Head of caudate nucleus (tissue), 42 donors: Measurements from ENCODE around the gene HIBADH.
A peak's percentile ranks its signal among the peaks of the same experiment; 100 is the strongest.

Experiments used
- DNase-seq, 42 donors: peaks; one replicate each; pipeline versions ENCODE4 v3.0.0 to v3.0.0-alpha.2; 2020 to 2021; ENCODE audit warnings: mixed read lengths in 7 of 42
- intact Hi-C: fragments of 100-400 bp; cut with DNase I; formaldehyde crosslinking; loops from one replicate; pipeline ENCODE4 v1.15.0; 2022

The HIBADH gene

DNA sequence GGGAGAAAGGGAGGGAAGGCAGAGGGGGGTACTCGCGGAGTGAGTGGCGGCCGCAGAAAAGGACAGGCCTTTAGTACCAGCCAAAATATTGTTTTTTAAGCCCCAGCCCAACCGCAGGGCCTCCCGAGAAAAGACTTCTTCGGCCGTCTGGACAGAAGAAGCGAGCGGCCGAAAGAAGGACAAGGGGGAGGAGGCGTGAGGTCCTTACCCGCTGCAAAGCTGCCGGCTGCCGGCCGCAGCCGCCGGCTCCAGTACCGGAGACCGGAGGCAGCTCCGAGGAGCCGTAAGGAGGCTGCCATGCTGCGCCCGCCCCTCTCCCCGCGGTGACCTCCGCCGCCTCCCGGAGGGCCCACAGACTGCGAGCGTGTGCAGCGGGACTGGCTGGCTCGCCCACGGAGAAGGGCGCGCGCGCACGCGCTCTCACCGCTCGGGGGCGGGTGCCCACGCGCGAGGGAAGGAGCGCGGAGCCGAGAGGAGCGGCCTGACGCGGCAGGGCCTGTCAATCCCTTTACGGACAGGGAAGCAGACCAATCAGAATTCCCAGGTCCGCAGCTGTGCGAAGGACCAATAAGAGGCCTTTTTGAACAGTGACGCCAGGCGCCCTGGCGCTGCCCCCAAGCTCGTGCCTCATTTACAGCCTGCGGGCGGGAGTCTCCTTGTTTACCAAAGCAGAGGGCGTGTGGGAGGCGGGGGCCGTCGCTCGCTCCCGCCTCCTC is at the start of gene HIBADH:
TSS of gene HIBADH (minus strand) at position 394 of the 716 bp plus-strand sequence. CDS start at position 299, 95 bp downstream.
- intact Hi-C loops, result loop anchor here (5.0 kb wide), 1 partner anchor 80 kb away; the partner anchor contains the start of gene TAX1BP1
- DNase-seq, result peak; percentile 95 to 99 (median 98)

GRCh38 chr7:27712217-27712616 is 49.5 kb upstream of the HIBADH start:
- DNase-seq, result no peak
- intact Hi-C loops, result no loop called here

GRCh38 chr7:27709137-27710075 is 46.7 kb upstream of the HIBADH start:
- DNase-seq, result no peak
- intact Hi-C loops, result no loop called here

DNA sequence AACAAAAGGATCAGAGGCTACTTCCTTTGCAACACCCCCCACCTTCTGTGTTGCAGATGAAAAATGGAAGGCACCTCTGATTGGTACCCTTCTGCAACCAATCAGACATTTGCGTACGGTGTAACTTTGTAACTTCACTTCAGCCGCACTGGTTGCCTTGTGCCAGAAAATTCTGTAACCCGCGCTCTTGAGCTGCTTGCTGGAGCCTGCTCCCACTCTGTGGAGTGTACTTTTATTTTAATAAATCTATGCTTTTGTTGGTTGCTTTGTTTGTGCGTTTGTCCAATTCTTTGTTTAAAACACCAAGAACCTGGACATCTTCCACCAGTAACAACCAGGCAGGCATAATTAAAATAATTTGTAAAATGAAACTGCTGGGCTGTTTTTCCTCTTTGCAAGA is 45.8 kb upstream of the HIBADH start:
- intact Hi-C loops, result no loop called here
- no peak for DNase-seq

- DNase-seq, result no peak
- intact Hi-C loops, result no loop called here
Observed at GRCh38 chr7:27705200-27705594, 42.5 kb upstream of the HIBADH start.

DNA sequence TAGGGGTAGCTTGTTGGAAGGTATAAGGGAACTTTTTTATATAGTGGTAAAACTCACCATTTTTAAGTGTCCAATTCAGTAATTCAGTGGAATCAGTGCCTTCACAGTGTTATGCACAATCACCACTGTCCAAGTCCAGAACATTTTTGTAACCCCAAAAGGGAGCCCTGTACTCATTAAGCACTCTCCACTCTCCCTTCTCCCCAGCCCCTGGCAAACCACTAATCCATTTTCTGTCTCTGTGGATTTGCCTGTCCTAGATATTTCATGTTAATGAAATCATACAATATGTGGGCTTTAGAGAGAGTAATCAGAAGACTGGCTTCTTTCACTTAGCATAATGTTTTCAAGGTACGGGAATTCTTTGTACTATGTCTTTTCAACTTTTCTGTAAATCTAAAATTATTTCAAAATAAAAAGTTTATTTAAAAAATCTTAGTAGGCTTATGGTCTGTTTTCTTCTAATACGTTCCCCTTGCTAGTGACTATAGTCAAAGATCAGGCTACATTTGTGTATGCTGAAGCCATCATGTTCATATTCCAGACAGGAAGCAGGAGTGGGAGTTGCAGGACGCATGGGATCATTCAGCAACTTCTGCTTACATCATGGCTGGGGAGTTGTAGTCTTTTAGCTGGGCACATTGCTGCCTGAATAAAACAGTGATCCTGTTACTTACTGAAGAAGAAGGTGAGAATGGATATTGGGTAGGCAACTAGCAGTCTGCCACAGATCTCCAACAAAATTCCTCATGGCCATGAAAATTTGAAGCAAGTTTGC is 41.9 kb upstream of the HIBADH start:
- intact Hi-C loops, result no loop called here

DNA sequence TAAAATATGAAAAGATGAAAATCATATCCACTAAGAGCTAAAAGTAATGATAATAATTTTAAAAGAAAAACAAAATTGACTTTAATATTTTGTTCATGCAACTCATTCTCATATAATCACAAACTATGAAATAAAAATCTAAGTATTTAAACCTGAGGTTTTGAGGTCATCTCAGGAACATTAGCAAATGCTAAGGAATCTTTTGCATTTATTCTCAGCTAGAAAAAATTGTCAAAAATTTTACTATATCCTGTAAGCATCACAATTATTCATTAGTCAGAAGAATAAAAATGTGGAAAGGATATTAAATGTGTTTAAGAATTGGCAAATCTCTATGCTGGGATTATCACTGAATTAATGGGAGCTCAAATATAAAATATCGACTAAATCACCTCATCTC is 40.5 kb upstream of the HIBADH start:
- DNase-seq, result no peak
- intact Hi-C loops, result no loop called here

More for the DNA sequence above, 41.9 kb upstream of the HIBADH start:
- DNase-seq, result no peak

GRCh38 chr7:27700501-27700900 is 37.8 kb upstream of the HIBADH start:
- intact Hi-C loops, result no loop called here
- DNase-seq, result no peak

DNA sequence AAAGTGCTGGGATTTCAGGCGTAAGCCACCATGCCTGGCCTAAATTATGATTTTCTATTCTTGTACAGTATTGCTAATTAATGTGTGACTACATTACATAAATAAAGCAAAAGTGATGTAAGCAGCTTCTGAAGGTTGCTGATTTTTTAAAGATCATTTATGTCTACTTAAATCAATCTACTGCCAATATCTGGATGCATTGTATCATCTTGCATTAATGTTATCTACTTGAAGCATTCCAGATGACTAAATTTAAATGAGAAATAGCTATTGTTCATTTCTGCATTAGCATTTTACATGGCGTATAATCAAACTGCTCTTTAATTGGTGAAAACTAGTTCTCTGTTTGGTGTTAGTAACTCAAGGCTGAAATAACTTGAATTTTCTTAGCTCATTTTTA is 37.1 kb upstream of the HIBADH start:
- no peak for DNase-seq
- intact Hi-C loops, result no loop called here

- peak in 7 of 42 donors; percentile 4 to 26 (median 10) for DNase-seq
- intact Hi-C loops, result no loop called here
Observed at GRCh38 chr7:27697861-27698430, 35.3 kb upstream of the HIBADH start.

- intact Hi-C loops, result no loop called here
- no peak for DNase-seq
Observed at GRCh38 chr7:27695096-27695495, 32.4 kb upstream of the HIBADH start.

- intact Hi-C loops, result no loop called here
- DNase-seq, result peak in 11 of 42 donors; percentile 4 to 42 (median 14)
Observed at GRCh38 chr7:27693794-27694193, 31.1 kb upstream of the HIBADH start.

DNA sequence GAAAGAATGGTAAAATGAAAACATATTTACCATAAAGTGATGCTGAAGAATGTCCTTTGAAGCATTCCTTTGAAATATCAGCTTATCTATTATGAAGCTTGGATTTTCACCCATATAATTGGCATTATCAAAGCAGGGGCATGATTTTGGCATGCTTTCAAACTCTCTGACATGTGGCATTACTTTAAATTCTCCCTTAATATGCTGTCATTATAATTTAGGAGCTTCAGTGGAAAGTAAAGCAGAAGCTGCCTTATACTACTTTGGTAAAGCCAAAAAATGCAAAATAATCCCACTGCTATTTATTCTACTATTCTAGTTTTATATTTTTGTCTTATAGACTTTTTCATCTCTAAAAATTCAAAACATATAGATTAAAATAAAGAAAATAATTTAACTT is 28.0 kb upstream of the HIBADH start:
- intact Hi-C loops, result no loop called here

GRCh38 chr7:27689591-27690164 is 27.0 kb upstream of the HIBADH start:
- intact Hi-C loops, result no loop called here
- peak in 17 of 42 donors; percentile 3 to 48 (median 16) for DNase-seq

More for the DNA sequence above, 28.0 kb upstream of the HIBADH start:
- no peak for DNase-seq

- intact Hi-C loops, result no loop called here
- no peak for DNase-seq
Observed at GRCh38 chr7:27689150-27689549, 26.5 kb upstream of the HIBADH start.

- intact Hi-C loops, result no loop called here
- DNase-seq, result no peak
Observed at GRCh38 chr7:27688646-27689045, 26.0 kb upstream of the HIBADH start.

DNA sequence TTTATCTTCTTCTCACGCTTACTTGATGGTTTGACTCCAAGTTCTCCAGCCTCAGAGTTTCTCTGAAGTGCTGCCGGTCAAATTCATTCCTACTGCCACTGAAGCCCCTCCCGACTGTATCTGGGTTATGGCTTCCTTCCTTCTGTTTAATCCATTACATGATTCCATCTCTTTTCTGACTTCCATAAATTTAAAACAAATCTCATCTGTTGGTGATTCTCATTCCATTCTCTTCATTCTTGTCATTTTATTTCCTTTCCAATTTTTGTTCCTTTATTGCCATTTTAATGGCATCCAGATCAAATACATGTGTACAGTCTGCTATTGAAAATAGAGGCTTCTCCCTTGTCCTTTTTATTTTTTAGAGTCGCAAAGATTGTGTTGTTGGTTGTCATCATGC is 25.4 kb upstream of the HIBADH start:
- DNase-seq, result no peak
- intact Hi-C loops, result no loop called here

DNA sequence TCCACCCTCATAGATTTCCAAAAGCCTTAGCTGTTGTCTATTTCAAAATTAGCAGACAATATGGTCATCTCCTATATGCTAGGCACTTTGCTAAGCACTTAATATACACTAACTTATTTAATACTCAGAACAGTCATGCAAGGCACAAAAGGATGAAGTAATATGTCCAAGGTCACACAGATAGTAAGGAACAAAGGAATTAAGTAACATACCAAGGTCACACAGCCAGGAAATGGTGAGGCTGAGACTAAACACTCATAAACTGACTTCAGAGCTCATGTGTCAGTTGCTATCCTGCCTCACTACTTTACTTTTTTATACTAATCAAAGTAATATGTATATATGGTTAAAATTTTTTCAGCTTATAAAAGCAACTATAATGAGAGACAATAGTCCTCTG is 23.6 kb upstream of the HIBADH start:
- intact Hi-C loops, result no loop called here

GRCh38 chr7:27685893-27686292 is 23.2 kb upstream of the HIBADH start:
- intact Hi-C loops, result no loop called here
- no peak for DNase-seq

More for the DNA sequence above, 23.6 kb upstream of the HIBADH start:
- no peak for DNase-seq
